ENCODE results near the gene SNX7. TPM values are rescaled to one million over a fixed set of nuclear protein-coding genes. Genes with fewer than 3 reads are reported as not detected.

Gene SNX7
- total RNA-seq, 1 donor: 78.9 TPM

GRCh38 chr1:98644510-98644909 is 17.0 kb upstream of the SNX7 start:
- no peaks in the 10 kb centered on the region for H3K36me3 ChIP-seq (ENCODE audit: insufficient read depth, low read length)
- no peaks in the 10 kb centered on the region for H4K20me1 ChIP-seq (ENCODE audit: insufficient read depth, low read length)
- no peaks in the 10 kb centered on the region for H3K27me3 ChIP-seq (ENCODE audit: insufficient read depth, low read length)
- no peak overlapping the region for H2AFZ ChIP-seq (ENCODE audit: low read length)
- H3K4me2 ChIP-seq (ENCODE audit: insufficient read depth, low read length): no peak overlapping the region
- no peak for DNase-seq (ENCODE audit: insufficient read length, low spot score, missing footprints)
- no peaks in the 10 kb centered on the region for H3K4me1 ChIP-seq (ENCODE audit: insufficient read depth, low read length)
- no peaks in the 10 kb centered on the region for H3K9me3 ChIP-seq (ENCODE audit: low read depth, low read length)
- no peak overlapping the region for H3K27ac ChIP-seq (ENCODE audit: low read depth, low read length)
- no peaks in the 10 kb centered on the region for H3K79me2 ChIP-seq (ENCODE audit: insufficient read depth, low read length)
- H3K4me3 ChIP-seq (ENCODE audit: insufficient read depth, low read length): no peak overlapping the region
- no peak for TF ChIP-seq CTCF (IDR thresholded peaks at IDR 0.05; ENCODE audit: extremely low read depth, low read depth, low read length)

- H3K4me3 ChIP-seq (ENCODE audit: insufficient read depth, low read length): no peak overlapping the region
- no peaks in the 10 kb centered on the region for H3K9me3 ChIP-seq (ENCODE audit: low read depth, low read length)
- no peak for TF ChIP-seq CTCF (IDR thresholded peaks at IDR 0.05; ENCODE audit: extremely low read depth, low read depth, low read length)
- no peak overlapping the region for H3K27ac ChIP-seq (ENCODE audit: low read depth, low read length)
- H3K36me3 ChIP-seq (ENCODE audit: insufficient read depth, low read length): no peaks in the 10 kb centered on the region
- H3K4me1 ChIP-seq (ENCODE audit: insufficient read depth, low read length): no peaks in the 10 kb centered on the region
- no peak overlapping the region for H2AFZ ChIP-seq (ENCODE audit: low read length)
- H4K20me1 ChIP-seq (ENCODE audit: insufficient read depth, low read length): no peaks in the 10 kb centered on the region
- no peaks in the 10 kb centered on the region for H3K27me3 ChIP-seq (ENCODE audit: insufficient read depth, low read length)
- no peak for DNase-seq (ENCODE audit: insufficient read length, low spot score, missing footprints)
- no peak overlapping the region for H3K4me2 ChIP-seq (ENCODE audit: insufficient read depth, low read length)
- H3K79me2 ChIP-seq (ENCODE audit: insufficient read depth, low read length): no peaks in the 10 kb centered on the region
These were observed 10.3 kb upstream of the SNX7 start for GRCh38 chr1:98651116-98651632.

- H3K9me3 ChIP-seq (ENCODE audit: low read depth, low read length): no peaks in the 10 kb centered on the region
- H3K4me2 ChIP-seq (ENCODE audit: insufficient read depth, low read length): no peak overlapping the region
- peak; percentile 46 for DNase-seq (ENCODE audit: insufficient read length, low spot score, missing footprints)
- H3K27me3 ChIP-seq (ENCODE audit: insufficient read depth, low read length): no peaks in the 10 kb centered on the region
- no peaks in the 10 kb centered on the region for H3K79me2 ChIP-seq (ENCODE audit: insufficient read depth, low read length)
- no peaks in the 10 kb centered on the region for H4K20me1 ChIP-seq (ENCODE audit: insufficient read depth, low read length)
- no peaks in the 10 kb centered on the region for H3K36me3 ChIP-seq (ENCODE audit: insufficient read depth, low read length)
- no peak for TF ChIP-seq CTCF (IDR thresholded peaks at IDR 0.05; ENCODE audit: extremely low read depth, low read depth, low read length)
- H2AFZ ChIP-seq (ENCODE audit: low read length): no peak overlapping the region
- H3K4me1 ChIP-seq (ENCODE audit: insufficient read depth, low read length): no peaks in the 10 kb centered on the region
- no peak overlapping the region for H3K27ac ChIP-seq (ENCODE audit: low read depth, low read length)
- H3K4me3 ChIP-seq (ENCODE audit: insufficient read depth, low read length): no peak overlapping the region
These were observed 8.4 kb upstream of the SNX7 start for GRCh38 chr1:98653123-98653522.

GRCh38 chr1:98659879-98660278 is 1.6 kb upstream of the SNX7 start:
- H3K9me3 ChIP-seq (ENCODE audit: low read depth, low read length): no peaks in the 10 kb centered on the region
- no peak overlapping the region for H2AFZ ChIP-seq (ENCODE audit: low read length)
- H3K27me3 ChIP-seq (ENCODE audit: insufficient read depth, low read length): no peaks in the 10 kb centered on the region
- H3K4me1 ChIP-seq (ENCODE audit: insufficient read depth, low read length): peaks cover 14% of the 10 kb centered on the region
- no peak overlapping the region for H3K27ac ChIP-seq (ENCODE audit: low read depth, low read length)
- no peaks in the 10 kb centered on the region for H4K20me1 ChIP-seq (ENCODE audit: insufficient read depth, low read length)
- H3K79me2 ChIP-seq (ENCODE audit: insufficient read depth, low read length): peaks cover 25% of the 10 kb centered on the region
- TF ChIP-seq CTCF (IDR thresholded peaks at IDR 0.05; ENCODE audit: extremely low read depth, low read depth, low read length): no peak
- H3K36me3 ChIP-seq (ENCODE audit: insufficient read depth, low read length): no peaks in the 10 kb centered on the region
- no peak overlapping the region for H3K4me2 ChIP-seq (ENCODE audit: insufficient read depth, low read length)
- DNase-seq (ENCODE audit: insufficient read length, low spot score, missing footprints): peak; percentile 68
- no peak overlapping the region for H3K4me3 ChIP-seq (ENCODE audit: insufficient read depth, low read length)
